Measurements from ENCODE around the gene FLCN. TPM values are rescaled to one million over a fixed set of nuclear protein-coding genes. Genes with fewer than 3 reads are reported as not detected.

Gene FLCN
- polyA plus RNA-seq, 2 of the 4 experiments (the other 2 are of a cell fraction) = 14.2 to 25.1 TPM

DNA sequence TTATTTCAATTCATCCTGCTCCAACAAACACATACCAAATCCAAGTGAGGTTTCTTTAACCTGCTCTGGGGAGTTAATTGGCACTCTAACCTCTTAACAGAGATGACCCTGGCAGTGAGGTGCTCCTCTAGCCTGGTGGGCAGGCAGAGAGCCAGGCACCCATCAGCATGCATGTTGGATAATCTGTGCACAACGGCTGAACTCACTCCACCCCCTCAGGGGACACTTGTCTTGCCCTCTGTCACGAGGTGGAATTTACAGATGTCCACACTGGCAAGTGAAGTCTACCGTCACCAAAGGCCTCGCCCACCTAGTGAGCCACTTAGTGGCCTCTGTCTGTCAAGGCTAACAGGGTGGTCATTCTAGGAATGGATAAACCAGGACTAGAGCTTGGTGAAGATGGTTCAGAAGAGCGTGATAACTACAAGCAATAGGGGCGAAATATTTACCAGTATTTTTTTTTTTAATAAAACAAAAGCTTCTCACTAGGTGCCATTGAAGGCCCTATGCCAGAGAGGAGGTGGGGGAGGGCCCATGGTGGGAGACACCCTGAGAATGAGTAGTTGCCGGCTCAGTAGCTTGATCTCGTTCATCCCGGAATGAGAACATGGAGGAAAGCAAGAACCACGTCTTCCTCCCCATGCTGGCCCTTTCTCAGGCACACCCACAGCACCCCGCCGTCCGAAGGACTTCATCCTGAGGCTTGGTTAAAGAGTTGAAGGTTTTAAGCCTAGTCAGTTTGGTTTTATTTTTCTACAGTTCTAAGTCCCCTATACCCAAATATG, 56.0 kb downstream of the FLCN start:
- TF ChIP-seq ESRRA (IDR thresholded peaks at IDR 0.05; ENCODE audit: borderline replicate concordance, low read length) (no peak), EHMT2 (IDR thresholded peaks at IDR 0.05; ENCODE audit: low read depth) (no peak), JUNB (IDR thresholded peaks at IDR 0.05) (no peak), HOXA7 (CRISPR knock-in tag; IDR thresholded peaks at IDR 0.05) (no peak), JUN (IDR thresholded peaks at IDR 0.05) (no peak), POLR2A (IDR thresholded peaks at IDR 0.05; ENCODE audit: low read length) (no peak), HDAC2 (IDR thresholded peaks at IDR 0.05) (no peak), RNF2 (IDR thresholded peaks at IDR 0.05; ENCODE audit: borderline replicate concordance, low read depth) (no peak)
- TF ChIP-seq, protein P1, sequence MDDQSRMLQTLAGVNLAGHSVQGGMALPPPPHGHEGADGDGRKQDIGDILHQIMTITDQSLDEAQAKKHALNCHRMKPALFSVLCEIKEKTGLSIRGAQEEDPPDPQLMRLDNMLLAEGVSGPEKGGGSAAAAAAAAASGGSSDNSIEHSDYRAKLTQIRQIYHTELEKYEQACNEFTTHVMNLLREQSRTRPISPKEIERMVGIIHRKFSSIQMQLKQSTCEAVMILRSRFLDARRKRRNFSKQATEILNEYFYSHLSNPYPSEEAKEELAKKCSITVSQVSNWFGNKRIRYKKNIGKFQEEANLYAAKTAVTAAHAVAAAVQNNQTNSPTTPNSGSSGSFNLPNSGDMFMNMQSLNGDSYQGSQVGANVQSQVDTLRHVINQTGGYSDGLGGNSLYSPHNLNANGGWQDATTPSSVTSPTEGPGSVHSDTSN (IDR thresholded peaks at IDR 0.05) = no peak
- TF ChIP-seq, protein P2, sequence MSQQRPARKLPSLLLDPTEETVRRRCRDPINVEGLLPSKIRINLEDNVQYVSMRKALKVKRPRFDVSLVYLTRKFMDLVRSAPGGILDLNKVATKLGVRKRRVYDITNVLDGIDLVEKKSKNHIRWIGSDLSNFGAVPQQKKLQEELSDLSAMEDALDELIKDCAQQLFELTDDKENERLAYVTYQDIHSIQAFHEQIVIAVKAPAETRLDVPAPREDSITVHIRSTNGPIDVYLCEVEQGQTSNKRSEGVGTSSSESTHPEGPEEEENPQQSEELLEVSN (IDR thresholded peaks at IDR 0.05; ENCODE audit: borderline replicate concordance, low read depth) = no peak
- TF ChIP-seq, protein P3, sequence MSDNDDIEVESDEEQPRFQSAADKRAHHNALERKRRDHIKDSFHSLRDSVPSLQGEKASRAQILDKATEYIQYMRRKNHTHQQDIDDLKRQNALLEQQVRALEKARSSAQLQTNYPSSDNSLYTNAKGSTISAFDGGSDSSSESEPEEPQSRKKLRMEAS (IDR thresholded peaks at IDR 0.05) = no peak
- TF ChIP-seq, protein P4, sequence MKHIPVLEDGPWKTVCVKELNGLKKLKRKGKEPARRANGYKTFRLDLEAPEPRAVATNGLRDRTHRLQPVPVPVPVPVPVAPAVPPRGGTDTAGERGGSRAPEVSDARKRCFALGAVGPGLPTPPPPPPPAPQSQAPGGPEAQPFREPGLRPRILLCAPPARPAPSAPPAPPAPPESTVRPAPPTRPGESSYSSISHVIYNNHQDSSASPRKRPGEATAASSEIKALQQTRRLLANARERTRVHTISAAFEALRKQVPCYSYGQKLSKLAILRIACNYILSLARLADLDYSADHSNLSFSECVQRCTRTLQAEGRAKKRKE (CRISPR knock-in tag; IDR thresholded peaks at IDR 0.05; ENCODE audit: low read depth) = no peak
- Histone ChIP-seq H3K4me1 (0 out of 3 replicates have a peak, but pooled peaks cover under 1% of the 10 kb centered on the region), H3K27ac (no peak overlapping the region), H3K4me3 (no peak overlapping the region), H3K9me3 (no peaks in the 10 kb centered on the region), H3K4me2 (no peak overlapping the region)
- ChIA-PET POLR2A (no interaction called here), CTCF (interaction anchor here (0.6 to 1.7 kb wide), 6 partner anchors 13 to 265 kb away, joined by 3 to 4 read pairs (median 3); no protein-coding TSS in a partner anchor)
- DNase-seq (ENCODE audit: low read depth in 1 of 2, low spot score in 1 of 2) (no peak), ATAC-seq (no peak), FAIRE-seq (peak; percentile 61)
- 85% methylated on average over 13 of the region's 13 CpGs for WGBS (ENCODE audit: missing lambda C conversion rate)

DNA sequence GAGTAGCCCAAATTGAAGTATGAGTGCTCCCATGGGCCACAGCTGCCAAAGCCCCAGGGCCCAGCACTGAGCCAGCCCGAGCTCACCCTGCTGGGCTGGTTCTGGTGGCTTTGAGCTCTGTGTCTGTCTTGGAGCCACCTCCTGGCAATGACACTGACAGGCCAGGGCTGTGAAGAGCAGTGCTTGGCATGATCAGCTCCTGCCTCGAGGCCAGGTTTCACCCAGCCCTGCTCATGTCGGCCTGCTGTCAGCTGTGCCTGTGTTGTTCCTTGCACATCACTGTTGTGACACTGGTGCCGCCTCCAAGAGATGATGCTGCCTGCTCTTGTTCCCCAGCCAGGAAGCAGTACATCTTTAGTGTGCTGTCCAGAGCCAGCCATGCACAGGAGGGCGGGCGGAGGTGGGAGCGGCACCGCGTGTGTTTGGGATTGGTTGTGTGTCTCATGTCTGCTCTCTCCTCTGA, 56.8 kb downstream of the FLCN start:
- Histone ChIP-seq H3K4me2 (no peak overlapping the region), H3K27ac (no peak overlapping the region), H3K9me3 (no peaks in the 10 kb centered on the region), H3K4me3 (no peak overlapping the region), H3K4me1 (no peaks in the 10 kb centered on the region)
- ChIA-PET CTCF (interaction anchor here (1.1 to 1.5 kb wide), 2 partner anchors 13 to 265 kb away, joined by 3 to 4 read pairs; no protein-coding TSS in a partner anchor), POLR2A (no interaction called here)
- FAIRE-seq (no peak), ATAC-seq (peak in 1 of 2 experiments; percentile 14; a peak in 2 of 6 replicates), DNase-seq (ENCODE audit: low read depth in 1 of 2, low spot score in 1 of 2) (no peak)
- WGBS (ENCODE audit: missing lambda C conversion rate) = 93% methylated on average over 9 of the region's 9 CpGs
- no peak for TF ChIP-seq RFX5 (IDR thresholded peaks at IDR 0.05)
- TF ChIP-seq PHF8 (IDR thresholded peaks at IDR 0.05; ENCODE audit: borderline replicate concordance, low read depth) = no peak
- TF ChIP-seq JUNB (IDR thresholded peaks at IDR 0.05) = no peak
- TF ChIP-seq CBX2 (IDR thresholded peaks at IDR 0.05; ENCODE audit: borderline replicate concordance, low read depth) = no peak
- no peak for TF ChIP-seq EHMT2 (IDR thresholded peaks at IDR 0.05; ENCODE audit: low read depth)
- no peak for TF ChIP-seq ZC3H11A (IDR thresholded peaks at IDR 0.05)
- no peak for TF ChIP-seq FOSB (CRISPR knock-in tag; IDR thresholded peaks at IDR 0.05)
- TF ChIP-seq KDM5A (IDR thresholded peaks at IDR 0.05) = no peak
- no peak for TF ChIP-seq HDAC2 (IDR thresholded peaks at IDR 0.05)

DNA sequence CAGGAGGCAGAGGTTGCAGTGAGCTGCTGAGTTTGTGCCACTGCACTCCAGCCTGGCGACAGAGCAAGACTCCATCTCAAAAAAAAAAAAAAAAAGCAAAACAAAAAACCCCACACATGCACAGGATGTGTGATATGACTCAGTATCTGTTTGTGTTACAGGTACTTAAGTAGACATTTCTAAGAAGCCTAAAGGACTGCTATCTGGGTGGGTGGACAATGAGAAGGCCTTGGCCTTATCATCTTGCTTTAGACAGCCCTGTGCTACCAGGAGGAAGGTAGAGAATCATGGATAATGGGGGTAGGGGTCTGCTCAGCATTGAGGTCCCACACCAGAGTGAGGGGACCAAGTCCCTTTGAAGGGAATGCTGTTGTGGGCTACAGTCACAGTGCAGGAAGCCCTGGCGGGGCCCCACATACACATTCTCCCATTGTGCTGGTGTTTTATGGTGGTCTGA, 57.6 kb downstream of the FLCN start:
- ATAC-seq = no peak
- H3K4me2 ChIP-seq = no peak overlapping the region
- H3K4me1 ChIP-seq = no peaks in the 10 kb centered on the region
- no peak for DNase-seq (ENCODE audit: low read depth in 1 of 2, low spot score in 1 of 2)
- TF ChIP-seq CBX2 (IDR thresholded peaks at IDR 0.05; ENCODE audit: borderline replicate concordance, low read depth) (no peak), JUN (IDR thresholded peaks at IDR 0.05) (no peak), HDAC2 (IDR thresholded peaks at IDR 0.05) (no peak), HEYL (CRISPR knock-in tag; IDR thresholded peaks at IDR 0.05) (no peak), EHF (CRISPR knock-in tag; IDR thresholded peaks at IDR 0.05) (no peak), MYC (IDR thresholded peaks at IDR 0.05; ENCODE audit: borderline replicate concordance, low read length) (no peak), NFE2L2 (conservative IDR thresholded peaks at IDR 0.05; ENCODE audit: low read length) (no peak)
- TF ChIP-seq, protein P5, sequence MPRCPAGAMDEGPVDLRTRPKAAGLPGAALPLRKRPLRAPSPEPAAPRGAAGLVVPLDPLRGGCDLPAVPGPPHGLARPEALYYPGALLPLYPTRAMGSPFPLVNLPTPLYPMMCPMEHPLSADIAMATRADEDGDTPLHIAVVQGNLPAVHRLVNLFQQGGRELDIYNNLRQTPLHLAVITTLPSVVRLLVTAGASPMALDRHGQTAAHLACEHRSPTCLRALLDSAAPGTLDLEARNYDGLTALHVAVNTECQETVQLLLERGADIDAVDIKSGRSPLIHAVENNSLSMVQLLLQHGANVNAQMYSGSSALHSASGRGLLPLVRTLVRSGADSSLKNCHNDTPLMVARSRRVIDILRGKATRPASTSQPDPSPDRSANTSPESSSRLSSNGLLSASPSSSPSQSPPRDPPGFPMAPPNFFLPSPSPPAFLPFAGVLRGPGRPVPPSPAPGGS (IDR thresholded peaks at IDR 0.05) = no peak
- TF ChIP-seq, protein P6, sequence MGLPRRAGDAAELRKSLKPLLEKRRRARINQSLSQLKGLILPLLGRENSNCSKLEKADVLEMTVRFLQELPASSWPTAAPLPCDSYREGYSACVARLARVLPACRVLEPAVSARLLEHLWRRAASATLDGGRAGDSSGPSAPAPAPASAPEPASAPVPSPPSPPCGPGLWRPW (IDR thresholded peaks at IDR 0.05) = no peak
- 90% methylated on average over 2 of the region's 2 CpGs for WGBS (ENCODE audit: missing lambda C conversion rate)
- H3K9me3 ChIP-seq = no peaks in the 10 kb centered on the region
- CTCF ChIA-PET = interaction anchor here (1.5 kb wide), 1 partner anchor 12 kb away, joined by 4 read pairs; no protein-coding TSS in a partner anchor
- no peak overlapping the region for H3K27ac ChIP-seq
- POLR2A ChIA-PET = no interaction called here
- H3K4me3 ChIP-seq = no peak overlapping the region
- no peak for FAIRE-seq

All from A549 (cell line).